HG03175 (cell line): ENCODE results near the gene SLX4IP.
"Not testable (repeated sequence)": the region's sequence is repeated elsewhere in the genome, so short reads cannot be mapped to it uniquely, and the experiment has no call there.

Experiments used
- ATAC-seq: cut with Tn5 transposase; IDR thresholded peaks from one replicate; pipeline ENCODE4 v1.9.1; 2021; ENCODE audit warnings: mild to moderate bottlenecking, moderate library complexity; ENCODE audit not compliant: unreplicated experiment

Gene SLX4IP

GRCh38 chr20:10565922-10566897 is 131.1 kb downstream of the SLX4IP start:
- ATAC-seq, result no peak

DNA sequence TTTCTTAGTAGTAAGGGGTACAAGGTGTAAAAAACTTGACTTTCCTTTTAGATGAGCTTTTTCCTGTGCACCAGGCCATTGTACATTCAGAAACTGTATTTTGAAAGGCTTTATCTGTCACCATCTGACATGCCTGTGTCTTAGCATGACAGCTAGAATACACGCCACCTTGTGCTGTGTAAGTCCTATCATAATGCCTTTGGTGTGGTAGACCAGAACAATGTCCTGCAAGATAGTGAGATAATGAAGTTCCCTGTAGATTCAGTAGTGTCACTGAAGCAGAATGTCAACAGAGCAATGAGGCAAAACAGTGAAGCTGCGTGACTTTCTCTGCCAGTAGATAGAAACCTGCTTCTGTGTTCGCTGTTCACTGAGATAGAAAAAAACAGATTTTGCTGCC is 132.9 kb downstream of the SLX4IP start:
- no peak for ATAC-seq

- ATAC-seq, result no peak
Measured at GRCh38 chr20:10571313-10571815, 136.3 kb downstream of the SLX4IP start.

DNA sequence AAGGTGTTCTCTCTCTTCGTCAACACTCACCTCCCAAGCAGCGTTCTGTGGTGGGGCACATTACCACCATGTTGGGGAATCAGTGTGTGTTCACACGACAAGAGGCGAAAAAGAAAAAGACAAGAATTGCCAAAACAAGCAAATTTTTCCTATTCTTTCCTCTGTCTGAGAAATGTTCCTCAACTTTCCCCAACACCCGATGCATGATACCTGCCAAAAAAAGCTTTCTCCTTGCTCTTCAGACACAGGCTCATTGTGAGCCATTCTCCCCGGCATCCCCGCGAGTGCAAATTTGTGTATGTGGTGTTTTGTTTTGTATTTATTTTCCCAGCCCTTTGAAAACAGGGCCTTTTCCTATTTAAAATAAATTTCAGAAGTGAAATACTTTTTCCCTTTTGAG is 137.7 kb downstream of the SLX4IP start:
- no peak for ATAC-seq

- ATAC-seq, result no peak
Measured at GRCh38 chr20:10573273-10573950, 138.3 kb downstream of the SLX4IP start.

- ATAC-seq, result no peak
Measured at GRCh38 chr20:10573951-10574339, 138.8 kb downstream of the SLX4IP start.

DNA sequence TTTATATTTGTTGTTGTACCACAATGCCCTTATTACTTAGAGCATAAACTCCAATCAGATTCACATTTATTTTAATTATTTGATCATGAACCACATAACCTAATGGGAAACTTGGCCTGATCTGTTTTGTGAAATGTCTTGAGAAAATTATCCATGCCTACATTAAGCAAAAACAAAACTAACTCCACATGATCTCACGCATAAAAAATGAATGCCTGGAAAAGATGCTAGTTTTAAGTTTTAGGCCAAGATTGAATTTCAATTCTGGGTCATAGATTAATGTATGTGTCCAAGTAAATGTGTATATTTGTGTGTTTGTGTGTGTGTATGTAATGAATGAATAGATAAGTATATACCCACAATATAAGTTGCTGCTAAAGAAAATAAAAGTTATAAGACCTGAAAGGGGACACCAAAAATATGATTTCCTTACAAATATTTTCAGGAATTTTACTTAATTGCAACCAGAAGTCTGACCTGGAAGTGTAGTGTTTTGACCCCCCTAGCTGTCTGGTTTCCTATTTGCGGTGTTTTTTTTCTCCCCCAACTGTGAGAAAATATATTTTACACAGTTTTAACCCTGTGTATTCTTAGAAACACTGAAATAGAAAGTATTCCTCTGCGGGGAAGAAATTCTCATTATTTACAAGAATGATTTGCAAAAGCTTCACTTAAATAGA is 141.4 kb downstream of the SLX4IP start:
- ATAC-seq, result no peak

GRCh38 chr20:10577648-10578047 is 142.5 kb downstream of the SLX4IP start:
- no peak for ATAC-seq

DNA sequence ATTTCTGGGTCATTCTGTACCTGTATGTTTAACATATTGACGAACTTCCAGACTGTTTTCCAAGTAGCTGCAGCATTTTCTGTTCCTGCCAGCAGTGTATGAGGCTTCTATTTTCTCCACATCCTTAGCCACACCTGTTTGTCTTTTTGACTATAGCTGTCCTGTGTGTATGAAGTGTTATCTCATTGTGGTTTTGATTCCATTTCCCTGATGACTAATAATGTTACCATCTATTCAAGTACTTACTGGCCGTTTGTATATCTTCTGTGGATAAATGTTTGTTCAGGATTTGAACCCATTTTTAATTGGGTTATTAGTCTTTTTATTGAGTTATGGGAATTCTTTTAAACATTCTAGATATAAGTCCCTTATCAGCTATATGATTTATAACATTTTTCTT is 143.5 kb downstream of the SLX4IP start:
- ATAC-seq, result no peak

- no peak for ATAC-seq
Measured at GRCh38 chr20:10579942-10580341, 144.8 kb downstream of the SLX4IP start.

- ATAC-seq, result no peak
Measured at GRCh38 chr20:10580700-10581099, 145.6 kb downstream of the SLX4IP start.

DNA sequence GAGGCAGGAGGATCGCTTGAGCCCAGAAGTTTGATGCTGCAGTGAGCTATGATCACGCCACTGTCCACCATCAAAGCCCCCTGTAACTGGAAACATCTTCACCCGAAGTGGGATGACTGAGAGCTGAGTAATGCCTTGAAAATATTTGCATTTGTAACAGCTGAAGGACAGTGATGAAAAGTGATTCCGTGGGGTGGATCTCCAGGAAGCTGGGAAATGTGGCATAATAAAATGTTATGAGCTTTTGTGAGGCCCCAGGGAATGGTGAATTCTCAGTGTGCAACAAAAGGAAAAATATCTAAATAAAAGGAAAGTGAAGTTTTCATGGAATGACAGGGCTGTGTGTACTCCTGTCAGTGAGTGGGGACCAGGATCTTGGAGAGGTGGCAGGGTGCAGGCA is 146.7 kb downstream of the SLX4IP start:
- ATAC-seq, result no peak

- ATAC-seq, result no peak
Measured at GRCh38 chr20:10584371-10584770, 149.3 kb downstream of the SLX4IP start.

GRCh38 chr20:10585308-10585707 is 150.2 kb downstream of the SLX4IP start:
- no peak for ATAC-seq

- no peak for ATAC-seq
Measured at GRCh38 chr20:10586296-10586695, 151.2 kb downstream of the SLX4IP start.

- not testable (repeated sequence) for ATAC-seq
Measured at GRCh38 chr20:10590446-10590845, 155.3 kb downstream of the SLX4IP start.

GRCh38 chr20:10590950-10591671 is 156.0 kb downstream of the SLX4IP start:
- no peak for ATAC-seq

GRCh38 chr20:10591946-10592521 is 156.9 kb downstream of the SLX4IP start:
- ATAC-seq, result no peak

- no peak for ATAC-seq
Measured at GRCh38 chr20:10594296-10594868, 159.3 kb downstream of the SLX4IP start.

- ATAC-seq, result no peak
Measured at GRCh38 chr20:10595266-10595665, 160.2 kb downstream of the SLX4IP start.
